NCI-H510A (cell line): ENCODE data around the gene CDKL5.
"Not testable (repeated sequence)": the region's sequence is repeated elsewhere in the genome, so short reads cannot be mapped to it uniquely, and the experiment has no call there.

Experiments
- DNase-seq: peaks from one replicate; lab custom pipeline; 2025; lab: John Stamatoyannopoulos, UW

CDKL5 gene

DNA sequence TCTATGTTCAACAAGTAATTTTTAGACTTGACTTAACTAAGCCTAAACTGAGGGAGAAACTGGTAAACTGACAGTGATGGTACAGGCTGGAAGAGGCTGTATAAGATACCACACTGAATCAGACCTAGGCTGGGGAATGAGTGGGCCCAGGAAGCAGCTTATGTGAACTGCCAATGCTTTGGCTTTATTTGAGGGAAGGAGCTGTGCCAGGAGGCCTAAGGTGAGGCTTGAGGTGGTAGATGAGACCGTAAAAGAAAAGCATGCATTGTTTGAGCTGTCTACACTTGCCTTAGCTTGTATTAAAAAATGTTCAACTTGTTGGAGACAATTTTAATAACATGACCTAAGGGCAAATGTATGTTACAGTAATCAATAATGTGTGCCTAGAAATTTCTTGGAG is 150.3 kb downstream of the CDKL5 start:
- DNase-seq: no peak

DNA sequence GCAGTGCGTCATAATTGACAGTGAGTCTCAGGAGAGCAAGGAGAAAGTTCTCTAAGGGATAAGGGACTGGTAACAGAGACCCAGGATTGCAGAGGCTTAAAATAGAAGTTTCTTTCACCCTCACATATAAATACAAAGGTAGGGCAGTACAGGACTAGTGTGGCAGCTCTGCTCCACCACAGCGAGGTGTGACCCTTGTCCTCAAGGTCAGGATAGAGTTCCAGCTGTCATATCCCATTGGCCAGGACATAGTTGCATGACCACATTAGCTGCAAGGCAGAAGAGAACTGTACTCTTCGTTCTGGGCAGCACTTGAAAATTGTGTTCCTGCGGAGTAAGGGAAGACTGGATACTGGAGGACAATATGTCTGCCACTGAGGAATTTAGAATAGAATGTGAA is 152.0 kb downstream of the CDKL5 start:
- no peak for DNase-seq

DNA sequence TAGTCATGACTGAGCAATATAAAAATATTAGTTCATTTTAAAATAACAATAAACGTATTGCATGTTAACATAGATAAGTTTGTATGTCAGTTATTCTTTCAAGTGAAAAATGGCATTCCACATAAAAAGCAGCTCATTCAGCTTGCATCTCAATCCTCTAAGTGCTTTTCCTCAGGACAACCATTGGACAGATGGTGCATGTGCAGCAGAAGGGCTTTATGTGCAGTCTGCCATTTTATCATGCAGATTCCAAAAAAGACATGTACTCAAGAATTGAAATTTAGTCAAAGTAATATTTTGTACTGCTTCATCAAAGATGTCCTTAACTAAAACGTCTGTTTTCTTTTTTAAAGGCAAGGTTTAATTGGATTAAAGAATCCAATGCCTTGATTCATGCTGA is 153.1 kb downstream of the CDKL5 start:
- DNase-seq: no peak

DNA sequence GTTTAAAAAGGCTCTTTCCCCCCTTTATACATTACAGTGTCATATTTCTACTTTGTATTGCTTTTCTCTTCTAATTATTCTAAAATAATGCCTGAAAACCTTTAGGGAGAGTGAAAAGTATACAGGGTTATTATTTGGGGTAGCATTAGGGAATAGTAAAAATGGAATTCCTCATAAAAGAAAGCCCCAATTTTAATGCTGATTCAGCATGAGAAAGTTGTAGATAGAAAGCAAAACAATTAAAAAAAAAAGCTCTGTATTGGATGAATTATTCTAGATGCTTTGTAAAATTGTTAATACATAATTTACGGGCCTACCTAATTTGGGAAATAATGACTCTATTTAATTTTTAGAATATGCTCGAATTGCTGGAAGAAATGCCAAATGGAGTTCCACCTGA is 154.1 kb downstream of the CDKL5 start:
- DNase-seq: no peak

DNA sequence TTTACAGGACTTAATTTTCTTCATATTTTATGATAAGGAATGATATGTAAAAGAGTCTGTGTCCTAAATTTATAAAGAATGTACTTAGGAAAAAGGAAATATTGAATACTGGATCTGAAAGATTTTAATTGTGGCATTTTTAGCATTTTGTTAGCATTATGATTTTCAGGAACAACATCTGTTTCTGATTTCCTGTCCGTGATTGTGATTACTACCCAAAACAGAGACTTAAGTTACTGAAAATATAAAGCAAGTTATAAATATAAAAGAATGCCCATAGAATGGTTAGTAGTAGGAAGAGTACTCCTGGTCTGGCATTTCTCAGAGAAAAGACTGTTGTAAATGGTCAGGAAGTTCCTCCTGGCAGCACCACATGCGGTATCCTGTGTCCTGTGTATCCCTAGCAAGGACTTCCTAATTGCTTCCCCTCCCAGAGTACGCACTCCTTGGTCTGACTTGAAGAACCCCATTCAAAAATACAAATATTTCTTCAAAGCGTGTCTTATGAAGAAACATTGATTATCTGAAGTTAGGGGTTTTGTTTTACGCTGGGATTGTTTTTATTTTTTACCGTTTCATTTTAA is 157.6 kb downstream of the CDKL5 start:
- no peak for DNase-seq

DNA sequence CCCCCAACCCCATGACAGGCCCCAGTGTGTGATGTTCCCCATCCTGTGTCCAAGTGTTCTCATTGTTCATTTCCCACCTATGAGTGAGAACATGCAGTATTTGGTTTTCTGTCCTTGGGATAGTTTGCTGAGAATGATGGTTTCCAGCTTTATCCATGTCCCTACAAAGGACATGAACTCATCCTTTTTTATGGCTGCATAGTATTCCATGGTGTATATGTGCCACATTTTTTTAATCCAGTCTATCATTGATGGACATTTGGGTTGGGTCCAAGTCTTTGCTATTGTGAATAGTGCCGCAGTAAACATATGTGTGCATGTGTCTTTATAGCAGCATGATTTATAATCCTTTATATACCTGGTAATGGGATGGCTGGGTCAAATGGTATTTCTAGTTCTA is 163.9 kb downstream of the CDKL5 start:
- not testable (repeated sequence) for DNase-seq

DNA sequence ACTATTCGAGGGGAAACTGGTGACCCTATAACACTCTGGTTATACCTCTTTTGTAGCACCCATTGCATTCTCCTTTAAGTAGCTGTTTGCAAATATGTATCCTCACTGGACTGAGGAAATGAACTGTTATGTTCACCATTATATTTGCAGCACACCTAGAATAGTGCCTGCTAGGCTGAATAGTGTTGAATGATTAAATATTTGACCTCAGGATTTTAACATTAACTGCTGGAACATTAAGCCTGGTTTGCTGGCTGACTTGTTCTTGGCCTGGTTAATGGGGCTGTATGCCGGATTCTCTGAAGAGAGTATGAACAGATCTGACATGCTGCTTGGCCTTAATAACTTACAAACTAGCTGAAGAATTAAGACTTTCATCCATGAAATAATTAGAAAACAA is 166.4 kb downstream of the CDKL5 start:
- DNase-seq: no peak

DNA sequence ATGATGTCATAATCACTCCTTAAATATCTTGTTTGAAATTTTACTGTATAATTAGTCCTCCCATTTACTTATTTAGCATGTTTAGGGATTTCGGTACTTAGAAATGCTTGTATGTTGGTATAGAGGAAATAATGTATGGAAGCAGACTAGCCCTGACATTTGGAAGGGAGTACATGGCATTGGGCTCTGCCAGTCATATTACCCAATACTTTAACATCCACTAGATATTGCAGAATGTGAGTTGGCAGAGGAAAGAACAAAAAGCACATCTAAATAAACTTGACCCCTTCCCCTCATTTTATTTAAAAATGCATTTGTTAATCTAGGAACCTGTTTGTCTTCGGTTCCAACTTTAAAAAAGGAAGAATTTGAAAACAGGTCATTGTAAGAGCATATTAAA is 168.7 kb downstream of the CDKL5 start:
- no peak for DNase-seq

DNA sequence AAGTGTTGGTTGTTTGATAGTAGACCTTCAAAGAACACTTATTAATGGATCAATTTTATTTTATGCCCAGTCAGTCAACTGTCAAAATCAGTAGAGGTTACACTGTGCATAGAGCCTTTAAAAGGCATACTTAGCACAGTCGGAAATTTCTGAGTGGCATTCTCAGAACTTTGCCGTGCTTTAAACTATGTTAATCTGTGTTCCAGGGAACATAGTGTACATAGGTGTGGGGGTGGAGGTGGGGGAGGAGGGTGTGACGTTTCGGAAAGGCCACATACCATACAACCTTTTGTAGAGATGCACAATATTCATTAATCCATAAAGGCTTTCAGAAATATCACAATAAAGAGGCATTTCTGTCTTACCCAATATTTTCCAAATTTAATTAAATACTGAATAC is 170.7 kb downstream of the CDKL5 start:
- DNase-seq: no peak

DNA sequence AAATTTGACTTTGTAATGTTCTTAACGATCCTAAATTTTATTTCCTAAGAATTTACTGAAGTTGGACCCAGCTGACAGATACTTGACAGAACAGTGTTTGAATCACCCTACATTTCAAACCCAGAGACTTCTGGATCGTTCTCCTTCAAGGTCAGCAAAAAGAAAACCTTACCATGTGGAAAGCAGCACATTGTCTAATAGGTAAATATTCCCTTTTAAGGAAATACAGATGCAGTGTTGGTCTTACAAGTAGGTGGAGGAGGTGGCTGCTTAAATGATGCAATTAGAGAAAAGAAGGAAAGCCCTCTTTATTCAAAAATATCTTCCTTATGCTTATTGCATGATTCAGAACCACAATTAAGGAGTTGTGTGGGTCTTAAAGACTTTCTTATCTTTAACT is 173.0 kb downstream of the CDKL5 start:
- DNase-seq: no peak

DNA sequence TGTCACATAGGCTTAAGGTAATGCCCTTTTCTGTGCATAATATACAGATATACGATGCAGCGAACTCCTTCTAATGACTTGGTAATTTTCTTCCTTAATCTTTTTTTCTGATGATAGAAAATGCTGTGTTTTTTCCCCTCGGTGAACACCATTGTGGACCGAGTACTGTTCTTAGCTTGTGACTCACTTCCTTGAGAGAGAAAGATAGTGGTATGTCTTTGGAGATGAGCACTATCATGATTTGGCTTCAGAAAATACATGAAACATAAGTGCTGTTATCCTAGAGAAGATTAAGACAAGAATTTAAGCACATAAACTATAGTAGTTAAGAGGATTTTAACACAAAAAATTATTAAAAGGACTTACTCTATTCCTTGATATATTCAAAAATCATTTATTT is 182.6 kb downstream of the CDKL5 start:
- no peak for DNase-seq

DNA sequence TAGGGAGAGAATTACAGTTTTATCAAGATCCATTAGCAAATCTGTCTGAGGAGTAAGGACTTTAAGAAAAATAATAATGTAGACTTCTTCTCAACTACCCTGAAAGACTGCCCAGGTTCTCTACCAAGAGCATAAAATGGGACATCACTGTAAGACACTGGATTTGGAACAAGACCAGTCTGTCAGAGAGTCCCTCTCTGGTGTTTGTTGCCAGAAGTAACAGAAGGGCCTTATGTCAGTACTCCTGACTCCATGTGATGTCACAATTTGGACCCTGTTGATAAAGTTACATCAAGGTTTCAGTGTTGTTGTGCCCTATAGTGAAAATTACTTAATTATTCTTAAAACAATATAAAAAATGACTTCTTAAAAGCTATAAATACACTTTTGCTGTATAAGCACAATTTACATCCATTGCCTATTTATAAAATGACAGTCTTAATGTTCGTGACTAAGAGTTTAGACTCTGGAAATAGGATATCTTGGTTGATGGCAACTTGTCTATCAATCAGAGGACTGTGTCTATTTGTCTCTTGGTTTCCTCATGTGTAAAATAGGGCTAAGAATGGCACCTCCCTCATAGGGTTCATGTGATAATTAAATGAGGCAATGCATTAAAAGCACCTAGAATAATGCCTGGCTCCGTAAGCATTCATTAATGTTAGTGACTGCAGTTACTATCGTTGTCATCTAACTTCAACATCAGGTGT is 188.7 kb downstream of the CDKL5 start:
- no peak for DNase-seq

DNA sequence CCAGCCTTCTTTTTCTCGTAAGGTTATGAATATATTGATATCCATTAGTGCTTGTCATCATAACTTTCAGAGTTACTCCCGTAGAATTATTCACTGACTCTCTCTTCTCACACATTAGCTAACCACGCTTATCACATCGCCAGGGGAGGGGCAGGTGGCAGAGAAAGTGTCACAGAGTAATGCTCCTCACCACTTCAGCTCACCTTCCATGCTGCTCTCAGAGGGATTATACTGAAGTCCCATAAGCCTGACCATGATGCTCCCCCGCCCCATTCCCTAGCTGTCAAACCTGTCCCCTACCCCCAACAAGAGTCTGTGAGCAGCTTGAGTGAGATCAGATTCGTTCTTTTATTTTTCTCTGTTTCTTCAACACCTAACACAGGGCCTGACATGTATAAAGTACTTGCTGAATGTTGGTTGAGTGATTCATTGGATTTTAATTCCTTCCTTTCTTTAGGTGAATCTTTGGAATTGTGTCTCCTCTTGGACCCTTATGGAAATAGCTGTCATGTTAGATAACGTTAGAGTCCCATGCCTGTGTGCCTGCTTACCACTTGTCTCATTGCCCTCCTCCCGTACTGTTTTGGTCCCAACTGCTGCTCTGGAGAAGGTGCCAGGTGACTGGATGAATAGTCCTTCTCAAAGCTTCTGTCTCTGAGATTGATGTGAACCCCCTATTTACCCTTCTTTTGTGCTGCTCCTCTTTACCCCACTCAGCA is 191.4 kb downstream of the CDKL5 start:
- no peak for DNase-seq

DNA sequence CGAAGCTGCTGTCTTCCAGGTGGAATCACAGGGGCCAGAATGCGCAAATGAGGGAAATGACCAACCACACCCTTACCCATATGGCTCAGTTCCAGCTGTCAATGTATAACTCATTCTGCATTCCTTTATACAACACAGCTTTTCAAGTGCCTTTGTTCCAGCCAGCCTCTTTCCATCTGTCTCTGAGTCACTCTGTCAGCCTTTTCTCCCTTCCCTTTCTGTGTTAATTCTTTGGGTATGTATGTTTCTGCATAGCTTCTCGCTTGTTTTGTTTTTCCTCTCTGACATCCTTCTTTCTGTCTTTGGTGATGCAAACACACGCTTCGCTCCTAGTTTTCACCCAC is 192.0 kb downstream of the CDKL5 start:
- no peak for DNase-seq

DNA sequence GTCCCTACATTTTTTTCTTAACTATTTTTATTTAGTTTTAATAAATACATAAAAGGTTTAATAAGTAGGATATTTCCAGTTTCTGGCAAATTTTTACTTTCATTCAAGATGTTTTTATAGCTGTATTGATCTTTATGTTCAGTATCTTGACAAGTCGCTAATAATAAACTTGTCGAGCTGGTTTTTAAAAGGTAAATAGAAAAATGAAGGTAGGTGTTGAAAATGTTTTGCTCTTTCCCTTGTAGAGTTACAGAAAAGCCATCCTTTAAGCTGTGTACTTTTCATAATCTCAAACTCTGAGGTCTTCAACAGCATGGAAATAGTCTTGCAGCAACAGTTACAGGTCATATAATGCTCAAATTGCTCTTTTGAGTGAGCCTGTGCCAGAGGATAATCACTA is 193.9 kb downstream of the CDKL5 start:
- no peak for DNase-seq

DNA sequence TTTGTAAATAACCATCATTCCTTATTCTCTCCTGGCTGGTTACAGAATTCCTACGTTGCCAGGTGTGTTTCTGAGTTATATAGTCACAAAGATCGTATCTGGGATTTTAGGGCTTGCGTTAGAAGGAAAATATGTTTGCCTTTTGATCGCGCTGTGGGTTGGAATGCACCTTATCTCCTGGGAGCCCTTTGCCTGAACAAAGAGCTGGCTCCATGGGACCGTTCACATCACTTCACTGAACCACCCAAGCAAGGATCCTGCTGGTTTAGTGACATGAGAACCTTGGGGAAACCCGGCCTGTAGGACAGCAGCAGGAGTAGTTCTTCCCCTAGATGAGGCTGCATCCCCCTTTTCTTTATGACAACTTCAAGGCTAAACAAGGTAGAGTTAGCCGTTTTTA is 194.9 kb downstream of the CDKL5 start:
- no peak for DNase-seq

DNA sequence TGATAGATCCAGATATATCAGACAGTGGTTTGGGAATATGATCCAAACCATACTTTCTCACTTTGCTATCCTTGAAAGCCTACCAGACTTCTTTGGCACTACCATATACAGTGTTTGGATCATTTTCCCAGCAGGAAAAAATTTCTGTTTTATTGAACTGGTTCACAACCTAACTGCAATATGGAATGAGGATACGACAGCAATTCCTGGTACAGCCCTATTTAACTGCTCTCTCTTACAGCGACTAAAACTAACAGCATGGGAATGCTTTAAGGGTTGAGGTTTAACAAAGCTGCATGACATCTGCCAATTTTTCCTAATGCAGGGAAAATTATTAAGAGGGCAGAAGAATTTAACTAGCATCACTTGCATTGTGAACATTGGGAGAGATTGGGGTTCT is 199.2 kb downstream of the CDKL5 start:
- no peak for DNase-seq

DNA sequence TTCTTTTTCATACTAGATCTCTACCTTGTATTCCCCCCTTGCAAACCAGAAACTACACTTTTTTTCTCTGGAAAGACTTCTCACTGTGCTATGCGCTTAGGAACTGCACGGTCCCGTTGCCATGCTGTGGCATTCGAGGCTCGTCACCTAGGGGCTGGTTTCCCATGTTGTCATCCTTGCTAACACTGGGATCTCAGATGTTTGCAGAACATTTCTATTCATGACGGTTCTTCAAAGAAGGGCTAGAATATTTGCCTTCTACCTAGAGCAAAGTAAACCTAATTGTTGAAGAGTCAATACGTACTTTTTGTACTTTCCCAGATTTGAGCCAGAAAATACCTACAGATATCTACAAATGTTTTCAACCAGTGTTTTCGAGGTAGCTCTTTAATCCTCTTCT is 205.5 kb downstream of the CDKL5 start:
- no peak for DNase-seq

DNA sequence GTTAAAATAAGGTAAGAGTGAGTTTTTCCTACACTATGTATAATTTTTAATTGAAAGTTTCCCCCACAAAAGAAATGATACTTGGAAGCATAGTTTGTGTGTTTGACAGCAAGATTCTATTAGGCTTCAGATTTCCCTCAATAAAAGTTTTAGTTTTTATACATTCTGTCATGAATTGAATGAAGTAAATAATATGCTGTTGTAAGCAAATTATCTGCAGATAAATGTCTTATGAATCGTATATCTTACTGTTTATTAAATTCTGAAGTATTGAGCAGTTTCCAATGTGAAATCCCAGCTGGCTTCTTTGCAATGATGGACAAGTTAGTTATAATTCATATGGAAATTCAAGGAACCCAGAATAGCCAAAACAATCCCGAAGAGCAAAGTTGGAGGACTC is 213.0 kb downstream of the CDKL5 start:
- DNase-seq: no peak

DNA sequence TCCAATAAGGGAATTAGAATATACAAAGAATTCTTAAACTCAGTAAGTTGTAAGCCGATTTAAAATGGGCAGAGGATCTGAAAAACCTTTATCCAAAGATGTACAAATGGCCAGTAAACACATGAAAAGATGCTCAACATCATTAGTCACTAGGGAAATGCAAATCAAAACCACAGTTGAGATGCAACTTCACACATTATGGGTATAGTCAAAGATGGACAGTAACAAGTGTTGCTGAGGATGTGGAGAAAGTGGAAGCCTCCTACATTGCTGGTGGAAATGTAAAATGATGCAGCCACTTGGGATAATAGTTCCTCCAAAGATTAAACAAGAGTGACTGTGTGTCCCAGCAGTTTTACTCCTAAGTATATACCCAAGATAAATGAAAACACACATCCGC is 213.9 kb downstream of the CDKL5 start:
- no peak for DNase-seq

DNA sequence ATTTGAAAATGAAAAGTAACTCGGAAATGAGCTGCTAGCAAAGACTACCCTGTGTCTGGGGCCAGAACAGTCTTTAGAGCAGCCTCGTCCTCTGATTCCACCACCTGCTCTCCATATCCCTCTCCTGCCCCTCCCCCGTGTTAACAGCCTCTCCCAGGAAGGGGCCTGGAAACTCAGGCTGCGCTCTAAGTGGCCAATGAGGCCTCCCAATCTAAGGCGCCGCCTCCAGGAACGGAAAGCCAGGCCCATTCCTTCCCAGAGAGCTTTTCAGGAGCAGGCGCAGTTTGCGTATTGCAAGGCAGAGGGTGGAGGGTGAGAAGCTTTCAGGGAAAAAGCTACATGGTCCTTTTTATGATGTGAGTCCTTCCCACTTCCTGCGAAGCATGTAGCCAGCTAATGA is 215.3 kb downstream of the CDKL5 start:
- peak; percentile 74 for DNase-seq

DNA sequence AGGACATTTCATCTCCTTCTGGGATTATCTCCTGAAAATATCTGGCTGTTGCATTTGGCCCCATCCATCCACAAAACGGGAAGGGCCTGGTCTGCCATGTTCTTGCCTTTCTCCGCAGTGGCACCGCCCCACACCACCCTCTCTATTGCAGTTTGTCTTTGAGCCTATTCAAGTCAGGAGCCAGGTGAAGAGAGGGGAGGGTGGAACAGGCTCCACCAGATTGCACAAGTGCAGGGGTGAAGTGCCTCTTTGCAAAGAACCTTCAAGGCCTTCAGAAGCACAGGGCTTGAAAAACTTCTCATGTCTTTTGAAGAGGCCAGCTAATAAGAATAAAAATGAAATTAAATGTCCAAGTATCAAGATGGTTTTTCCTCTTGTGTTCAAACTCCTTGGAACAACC is 217.8 kb downstream of the CDKL5 start:
- DNase-seq: peak; percentile 46

DNA sequence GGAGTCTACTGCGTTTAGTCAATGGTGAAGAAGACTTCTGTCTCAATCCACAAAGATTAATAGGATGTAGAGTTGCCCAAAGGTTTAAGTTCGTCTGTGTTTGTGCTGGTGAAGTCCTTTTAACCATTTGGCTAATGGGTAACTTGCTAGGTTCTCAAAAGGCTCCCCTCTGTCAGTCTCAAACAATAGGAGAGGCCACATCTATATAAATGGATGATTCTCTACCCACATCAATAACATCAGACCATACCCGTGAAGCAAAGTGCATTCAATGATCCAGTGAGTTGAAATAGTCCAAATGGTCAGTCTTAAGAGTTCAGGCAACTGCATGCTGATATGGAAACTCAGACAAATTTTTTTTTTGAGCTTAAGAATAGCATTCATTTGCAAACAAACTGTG is 218.4 kb downstream of the CDKL5 start:
- no peak for DNase-seq

DNA sequence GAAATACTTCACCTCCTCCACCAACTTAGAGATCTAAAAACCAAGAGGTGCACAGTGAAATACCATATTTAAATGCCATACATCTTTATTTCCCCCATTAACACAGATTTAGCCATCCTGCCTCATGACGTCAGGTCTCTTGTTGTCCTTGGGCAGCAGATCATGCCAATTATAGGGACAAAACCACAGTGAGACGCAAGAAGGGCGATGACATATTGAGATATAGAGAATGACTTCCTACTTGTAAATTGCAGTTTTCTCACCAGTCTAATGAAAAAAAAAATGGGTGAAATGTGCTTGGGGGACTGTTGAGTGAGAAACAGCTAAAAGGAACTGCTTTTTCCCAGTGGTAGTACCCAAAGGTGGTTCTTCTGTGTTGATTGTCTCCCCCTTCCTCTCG is 222.2 kb downstream of the CDKL5 start:
- no peak for DNase-seq
